Measurements from ENCODE around the gene CD93.

CD93 gene

GRCh38 chr20:23081263-23081819 lies 4.8 kb downstream of the CD93 start:
- no peak for DNase-seq

- DNase-seq = no peak
Observed at GRCh38 chr20:23080521-23080920, 5.6 kb downstream of the CD93 start.

- no peak for DNase-seq
Observed at GRCh38 chr20:23079926-23080325, 6.2 kb downstream of the CD93 start.

- DNase-seq = no peak
Observed at GRCh38 chr20:23079016-23079351, 7.1 kb downstream of the CD93 start.

GRCh38 chr20:23078351-23079015 lies 7.6 kb downstream of the CD93 start:
- DNase-seq = no peak

- DNase-seq = no peak
Observed at GRCh38 chr20:23077277-23077676, 8.8 kb downstream of the CD93 start.

- no peak for DNase-seq
Observed at GRCh38 chr20:23074052-23074451, 12.1 kb downstream of the CD93 start.

- DNase-seq = no peak
Observed at GRCh38 chr20:23072892-23073586, 13.1 kb downstream of the CD93 start.

- DNase-seq = no peak
Observed at GRCh38 chr20:23071996-23072395, 14.1 kb downstream of the CD93 start.

GRCh38 chr20:23071398-23071797 lies 14.7 kb downstream of the CD93 start:
- DNase-seq = no peak

- no peak for DNase-seq
Observed at GRCh38 chr20:23069108-23069507, 17.0 kb downstream of the CD93 start.

GRCh38 chr20:23068283-23068682 lies 17.8 kb downstream of the CD93 start:
- no peak for DNase-seq

- DNase-seq = no peak
Observed at GRCh38 chr20:23066772-23067171, 19.4 kb downstream of the CD93 start.

GRCh38 chr20:23065266-23066201 lies 20.6 kb downstream of the CD93 start:
- DNase-seq = no peak

GRCh38 chr20:23063581-23063980 lies 22.5 kb downstream of the CD93 start:
- DNase-seq = no peak

GRCh38 chr20:23063168-23063567 lies 23.0 kb downstream of the CD93 start:
- DNase-seq = no peak

GRCh38 chr20:23062632-23063031 lies 23.5 kb downstream of the CD93 start:
- no peak for DNase-seq

GRCh38 chr20:23061734-23062561 lies 24.2 kb downstream of the CD93 start:
- DNase-seq = no peak

- DNase-seq = no peak
Observed at GRCh38 chr20:23061262-23061661, 24.9 kb downstream of the CD93 start.

- DNase-seq = no peak
Observed at GRCh38 chr20:23060629-23061028, 25.5 kb downstream of the CD93 start.

- no peak for DNase-seq
Observed at GRCh38 chr20:23059846-23060245, 26.3 kb downstream of the CD93 start.

GRCh38 chr20:23059001-23059400 lies 27.1 kb downstream of the CD93 start:
- no peak for DNase-seq

GRCh38 chr20:23058240-23058639 lies 27.9 kb downstream of the CD93 start:
- no peak for DNase-seq
